NT2/D1 (cell line): ENCODE data around the gene SEC63.

ENCODE experiments used
- SUZ12 ChIP-seq: IDR thresholded peaks from 2 replicates; pipeline ENCODE4 v1.6.1; 2011; ENCODE audit not compliant: insufficient read length, insufficient read depth; ENCODE audit errors: extremely low read depth
- YY1 ChIP-seq: IDR thresholded peaks from 2 replicates; pipeline ENCODE4 v1.6.1; 2011; ENCODE audit not compliant: insufficient read length, insufficient read depth
- ZNF274 ChIP-seq: IDR thresholded peaks from 2 replicates; pipeline ENCODE4 v1.6.1; 2011; ENCODE audit warnings: mild to moderate bottlenecking, low read depth, low read length

DNA sequence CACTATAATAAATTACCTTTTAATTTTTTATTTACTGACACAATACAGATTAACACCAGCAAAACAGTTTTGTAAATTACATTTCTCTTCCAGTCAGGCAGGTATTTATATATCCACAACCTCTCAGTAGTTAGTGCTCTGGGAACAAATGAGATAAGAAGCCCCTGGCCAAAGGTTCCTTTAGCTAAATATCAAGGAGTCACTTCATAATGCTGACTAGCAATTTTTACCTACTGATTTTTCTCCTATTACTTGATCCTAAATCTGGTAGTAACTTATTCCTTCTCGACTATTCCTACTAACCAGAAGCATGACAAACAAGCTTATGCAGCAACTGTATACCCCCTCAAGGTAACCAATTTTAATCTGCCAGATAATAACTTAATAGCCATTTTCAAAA lies 46.3 kb downstream of the SEC63 start:
- no peak for TF ChIP-seq ZNF274
- TF ChIP-seq YY1: no peak
- TF ChIP-seq SUZ12: no peak
